Fibroblast of lung (primary cell): Measurements from ENCODE around the gene EFS. TPM values are rescaled to one million over a fixed set of nuclear protein-coding genes. Genes with fewer than 3 reads are reported as not detected.

Experiments
- DNase-seq, 2 donors: peaks; one replicate each; pipeline versions ENCODE4 v3.0.0 to v3.0.0-alpha.2; 2010; ENCODE audit warnings: low read depth in 2 of 2
- H2AFZ ChIP-seq: 2 replicates; pipeline ENCODE4 v1.5.1; 2012; ENCODE audit warnings: low read length, control low read depth, inconsistent platforms
- H3K27ac ChIP-seq: 2 replicates; pipeline ENCODE4 v1.5.1; 2011; ENCODE audit warnings: low read length, control low read depth; ENCODE audit not compliant: insufficient read depth
- H3K27me3 ChIP-seq: 2 replicates; pipeline ENCODE4 v1.5.1; 2011; ENCODE audit warnings: mild to moderate bottlenecking, low read length; ENCODE audit not compliant: control insufficient read depth, insufficient read depth
- H3K36me3 ChIP-seq: 2 replicates; pipeline ENCODE4 v1.5.1; 2011; ENCODE audit warnings: low read length; ENCODE audit not compliant: control insufficient read depth, insufficient read depth
- H3K4me1 ChIP-seq: 2 replicates; pipeline ENCODE4 v1.5.1; 2011; ENCODE audit warnings: low read length; ENCODE audit not compliant: control insufficient read depth, insufficient read depth; ENCODE audit errors: extremely low read depth
- H3K4me2 ChIP-seq: 2 replicates; pipeline ENCODE4 v1.5.1; 2011; ENCODE audit warnings: low read length, control low read depth; ENCODE audit not compliant: insufficient read depth; ENCODE audit errors: extremely low read depth
- H3K4me3 ChIP-seq, 4 experiments: fragments of 200-600 bp in 1 of 4; sonication (generic) in 1 of 4; replicated peaks in 1 of 4; 2 replicates each; pipeline ENCODE4 v1.5.1; 2011 to 2016; ENCODE audit warnings: low read length in 4 of 4, low read depth in 3 of 4, mild to moderate bottlenecking in 3 of 4, control low read depth in 2 of 4, inconsistent platforms in 1 of 4, mixed read lengths in 1 of 4; ENCODE audit not compliant: insufficient read depth in 1 of 4; ENCODE audit errors: control extremely low read depth in 1 of 4
- H3K79me2 ChIP-seq: 2 replicates; pipeline ENCODE4 v1.5.1; 2012; ENCODE audit warnings: mild to moderate bottlenecking, low read length, inconsistent platforms; ENCODE audit not compliant: control insufficient read depth, insufficient read depth
- H3K9ac ChIP-seq: 2 replicates; pipeline ENCODE4 v1.5.1; 2011; ENCODE audit warnings: mild to moderate bottlenecking, low read length, control low read depth; ENCODE audit not compliant: insufficient read depth
- H3K9me3 ChIP-seq: 2 replicates; pipeline ENCODE4 v1.5.1; 2012; ENCODE audit warnings: low read depth, low read length; ENCODE audit not compliant: control insufficient read depth, insufficient read depth
- H4K20me1 ChIP-seq: 2 replicates; pipeline ENCODE4 v1.5.1; 2011; ENCODE audit warnings: low read length; ENCODE audit not compliant: control insufficient read depth, insufficient read depth; ENCODE audit errors: extremely low read depth
- CTCF ChIP-seq, 2 donors: IDR thresholded peaks in 1 of 2; conservative IDR thresholded peaks in 1 of 2; 1 replicate in 1 of 2; 2 replicates in 1 of 2; pipeline ENCODE4 v1.5.1; 2011 to 2012; ENCODE audit warnings: low read length in 2 of 2, control low read depth in 1 of 2, inconsistent platforms in 1 of 2, low read depth in 1 of 2, mild to moderate bottlenecking in 1 of 2
- EZH2 ChIP-seq: IDR thresholded peaks from 2 replicates; pipeline ENCODE4 v1.5.1; 2012; ENCODE audit warnings: low read length, control low read depth, mild to moderate bottlenecking; ENCODE audit errors: missing control alignments
- polyA plus RNA-seq, 2 donors: library from polyadenylated mRNA; depleted of rRNA in 1 of 2; stranded (reverse) in 1 of 2; unstranded in 1 of 2; fragments of >200 nt; gene quantifications; 2 replicates each; pipeline ENCODE4 v1.2.1, GENCODE V29; 2011 to 2012; ENCODE audit warnings: missing spikeins in 1 of 2
- total RNA-seq: library from RNA; depleted of rRNA; stranded (reverse); fragments of >200 nt; gene quantifications from 2 replicates; pipeline ENCODE4 v1.2.1, GENCODE V29; 2014

EFS gene
- total and polyA plus RNA-seq, 2 donors (not counting 1 experiment from before 2014, with no cell fraction given) = 2.3 to 12.2 TPM

- no peak overlapping the region for H3K27ac ChIP-seq
- H3K27me3 ChIP-seq = no peaks in the 10 kb centered on the region
- H3K9ac ChIP-seq = no peak overlapping the region
- H2AFZ ChIP-seq = no peak overlapping the region
- no peak overlapping the region for H3K4me2 ChIP-seq
- no peaks in the 10 kb centered on the region for H4K20me1 ChIP-seq
- H3K4me1 ChIP-seq = peaks cover 4% of the 10 kb centered on the region
- no peak for TF ChIP-seq EZH2
- TF ChIP-seq CTCF (conservative IDR thresholded peaks at IDR 0.05 in 1 of 2, IDR thresholded peaks at IDR 0.05 in 1 of 2; ENCODE audit: low read depth in 1 of 2, low read length in 2 of 2) = no peak
- peaks cover 22% of the 10 kb centered on the region for H3K79me2 ChIP-seq
- no peaks in the 10 kb centered on the region for H3K9me3 ChIP-seq
- no peak for DNase-seq
- no peak overlapping the region for H3K4me3 ChIP-seq
- peaks cover 13% of the 10 kb centered on the region for H3K36me3 ChIP-seq
Observed at GRCh38 chr14:23324455-23324846, 40.5 kb downstream of the EFS start.

GRCh38 chr14:23323838-23324454 lies 41.0 kb downstream of the EFS start:
- peaks cover 22% of the 10 kb centered on the region for H3K79me2 ChIP-seq

More at GRCh38 chr14:23323838-23324454, 41.0 kb downstream of the EFS start:
- H3K9ac ChIP-seq = no peak overlapping the region
- H3K4me1 ChIP-seq = peaks cover 4% of the 10 kb centered on the region
- peaks cover 13% of the 10 kb centered on the region for H3K36me3 ChIP-seq
- TF ChIP-seq CTCF (conservative IDR thresholded peaks at IDR 0.05 in 1 of 2, IDR thresholded peaks at IDR 0.05 in 1 of 2; ENCODE audit: low read depth in 1 of 2, low read length in 2 of 2) (no peak), EZH2 (no peak)
- no peak overlapping the region for H3K27ac ChIP-seq
- H3K4me3 ChIP-seq = no peak overlapping the region
- no peaks in the 10 kb centered on the region for H3K27me3 ChIP-seq
- DNase-seq = no peak
- H3K4me2 ChIP-seq = no peak overlapping the region
- no peaks in the 10 kb centered on the region for H3K9me3 ChIP-seq
- no peaks in the 10 kb centered on the region for H4K20me1 ChIP-seq
- no peak overlapping the region for H2AFZ ChIP-seq
